Myocyte (in vitro differentiated cells): ENCODE data around the gene MSH3. TPM values are rescaled to one million over a fixed set of nuclear protein-coding genes. Genes with fewer than 3 reads are reported as not detected.
"Not testable (repeated sequence)": the region's sequence is repeated elsewhere in the genome, so short reads cannot be mapped to it uniquely, and the experiment has no call there.

Source experiments
- DNase-seq: peaks from one replicate; pipeline ENCODE4 v3.0.0-alpha.2; 2012; ENCODE audit warnings: low read depth
- total RNA-seq: library from RNA; depleted of rRNA; stranded (reverse); fragments of >200 nt; gene quantifications from 2 replicates; pipeline ENCODE4 v1.2.3, GENCODE V29; 2014

Gene MSH3
- total RNA-seq, 1 donor from 2014 or later, result 12.0 TPM

GRCh38 chr5:80894083-80894482, 239.6 kb downstream of the MSH3 start:
- DNase-seq, result no peak

GRCh38 chr5:80895523-80895922, 241.1 kb downstream of the MSH3 start:
- no peak for DNase-seq

- not testable (repeated sequence) for DNase-seq
Observed at GRCh38 chr5:80902624-80903023, 248.2 kb downstream of the MSH3 start.

GRCh38 chr5:80904533-80905187, 250.2 kb downstream of the MSH3 start:
- DNase-seq, result no peak

GRCh38 chr5:80905405-80905804, 251.0 kb downstream of the MSH3 start:
- DNase-seq, result no peak

- no peak for DNase-seq
Observed at GRCh38 chr5:80912479-80912878, 258.0 kb downstream of the MSH3 start.

GRCh38 chr5:80915716-80916115, 261.3 kb downstream of the MSH3 start:
- DNase-seq, result no peak

- no peak for DNase-seq
Observed at GRCh38 chr5:80916676-80917075, 262.2 kb downstream of the MSH3 start.

GRCh38 chr5:80917631-80918030, 263.2 kb downstream of the MSH3 start:
- DNase-seq, result no peak

GRCh38 chr5:80919678-80920196, 265.3 kb downstream of the MSH3 start:
- no peak for DNase-seq

GRCh38 chr5:80920333-80920732, 265.9 kb downstream of the MSH3 start:
- DNase-seq, result no peak

- peak; percentile 5 for DNase-seq
Observed at GRCh38 chr5:80921026-80921425, 266.6 kb downstream of the MSH3 start.

- DNase-seq, result no peak
Observed at GRCh38 chr5:80925931-80926330, 271.5 kb downstream of the MSH3 start.

Other genes with a start within 250 kb of the MSH3 start
- gene ZFYVE16, start 246.6 kb upstream of the MSH3 start, total RNA-seq, result 27.3 and 31.3 TPM in 2 replicates
- gene FAM151B, start 166.6 kb upstream of the MSH3 start, total RNA-seq, result 5.6 and 12.0 TPM in 2 replicates
- not detected in 2 replicates for gene ANKRD34B, start 84.4 kb upstream of the MSH3 start, total RNA-seq
- gene DHFR, start 331 bp downstream of the MSH3 start, total RNA-seq, result 14.8 and 15.6 TPM in 2 replicates